MCF 10A (cell line): ENCODE data around the gene TNPO3. TPM values are rescaled to one million over a fixed set of nuclear protein-coding genes. Genes with fewer than 3 reads are reported as not detected.
A peak's percentile ranks its signal among the peaks of the same experiment; 100 is the strongest.

Source experiments
- Bru-seq: library from RNA; stranded (reverse); fragments of 400-500 nt; gene quantifications from one replicate; lab custom pipeline; 2021; lab: Mats Ljungman, UMichigan
- BruChase-seq, 2 experiments: library from RNA; stranded (reverse); fragments of 400-500 nt; gene quantifications; one replicate each; lab custom pipeline; 2021; lab: Mats Ljungman, UMichigan
- BruUV-seq: library from RNA; stranded (reverse); fragments of 400-500 nt; replicated peaks from 2 replicates; lab custom pipeline; 2021; lab: Mats Ljungman, UMichigan
- CTCF ChIA-PET: fragments of 300-600 bp; sonication (Branson Sonifier 250); formaldehyde crosslinking; extraction: SDS; loops from one replicate; lab custom pipeline; 2021; ENCODE audit warnings: antibody characterized with exemption, inconsistent platforms; lab: Yijun Ruan, JAX
- POLR2A ChIA-PET: fragments of 300-600, 350-650 bp; sonication (Branson Sonifier 250); formaldehyde crosslinking; extraction: SDS; loops from one replicate; lab custom pipeline; 2020; ENCODE audit warnings: antibody characterized with exemption, inconsistent platforms; lab: Yijun Ruan, JAX
- DNase-seq: peaks from one replicate; pipeline ENCODE4 v3.0.0-alpha.2; 2018; ENCODE audit not compliant: unreplicated experiment
- H3K27ac Mint-ChIP-seq: one replicate; pipeline ENCODE4 v1.8.0; 2022; ENCODE audit warnings: mild to moderate bottlenecking, low read depth, mixed read lengths; ENCODE audit not compliant: unreplicated experiment
- H3K27me3 Mint-ChIP-seq: one replicate; pipeline ENCODE4 v1.8.0; 2022; ENCODE audit warnings: mixed read lengths; ENCODE audit not compliant: insufficient read depth, unreplicated experiment
- H3K36me3 Mint-ChIP-seq: one replicate; pipeline ENCODE4 v1.8.0; 2022; ENCODE audit warnings: mild to moderate bottlenecking, moderate library complexity, mixed read lengths; ENCODE audit not compliant: insufficient read depth, unreplicated experiment
- H3K4me1 Mint-ChIP-seq: one replicate; pipeline ENCODE4 v1.8.0; 2022; ENCODE audit warnings: mixed read lengths; ENCODE audit not compliant: insufficient read depth, unreplicated experiment
- H3K4me3 Mint-ChIP-seq: one replicate; pipeline ENCODE4 v1.8.0; 2022; ENCODE audit warnings: mild to moderate bottlenecking, moderate library complexity, mixed read lengths; ENCODE audit not compliant: unreplicated experiment
- H3K9me3 Mint-ChIP-seq: one replicate; pipeline ENCODE4 v1.8.0; 2022; ENCODE audit warnings: mixed read lengths; ENCODE audit not compliant: unreplicated experiment
- intact Hi-C: fragments of 100-400 bp; cut with micrococcal nuclease; formaldehyde crosslinking; loops from 2 replicates; pipeline ENCODE4 v1.14.1; 2022
- long read RNA-seq: library from polyadenylated mRNA; stranded (forward); transcript quantifications from one replicate; pipeline ENCODE4 v2.0.0, GENCODE V29; 2022
- total RNA-seq: library from RNA; stranded (reverse); gene quantifications from 2 replicates; pipeline ENCODE4 v1.2.3, GENCODE V29; 2022
- TF ChIP-seq, protein P1 (sequence below): fragments of 200-600 bp; IDR thresholded peaks from one replicate; pipeline ENCODE4 v1.8.0; 2022; ENCODE audit warnings: antibody characterized with exemption, mild to moderate bottlenecking; ENCODE audit not compliant: unreplicated experiment

Gene TNPO3
- total RNA-seq (42.3 and 44.2 TPM in 2 replicates), Bru-seq, nascent RNA (percentile 84 among the genes with signal in this experiment), BruChase-seq, experiment 1, labeled RNA remaining after a 6-hour chase (percentile 84 among the genes with signal in this experiment), BruChase-seq, experiment 2, labeled RNA remaining after a 2-hour chase (percentile 81 among the genes with signal in this experiment)
- long read RNA-seq, full-length matches to known transcripts: 30 of 51 reads
- long read RNA-seq, partial matches to known transcripts: 2 of 51 reads
- long read RNA-seq, other reads (novel, unspliced or antisense): 19 of 51 reads

DNA sequence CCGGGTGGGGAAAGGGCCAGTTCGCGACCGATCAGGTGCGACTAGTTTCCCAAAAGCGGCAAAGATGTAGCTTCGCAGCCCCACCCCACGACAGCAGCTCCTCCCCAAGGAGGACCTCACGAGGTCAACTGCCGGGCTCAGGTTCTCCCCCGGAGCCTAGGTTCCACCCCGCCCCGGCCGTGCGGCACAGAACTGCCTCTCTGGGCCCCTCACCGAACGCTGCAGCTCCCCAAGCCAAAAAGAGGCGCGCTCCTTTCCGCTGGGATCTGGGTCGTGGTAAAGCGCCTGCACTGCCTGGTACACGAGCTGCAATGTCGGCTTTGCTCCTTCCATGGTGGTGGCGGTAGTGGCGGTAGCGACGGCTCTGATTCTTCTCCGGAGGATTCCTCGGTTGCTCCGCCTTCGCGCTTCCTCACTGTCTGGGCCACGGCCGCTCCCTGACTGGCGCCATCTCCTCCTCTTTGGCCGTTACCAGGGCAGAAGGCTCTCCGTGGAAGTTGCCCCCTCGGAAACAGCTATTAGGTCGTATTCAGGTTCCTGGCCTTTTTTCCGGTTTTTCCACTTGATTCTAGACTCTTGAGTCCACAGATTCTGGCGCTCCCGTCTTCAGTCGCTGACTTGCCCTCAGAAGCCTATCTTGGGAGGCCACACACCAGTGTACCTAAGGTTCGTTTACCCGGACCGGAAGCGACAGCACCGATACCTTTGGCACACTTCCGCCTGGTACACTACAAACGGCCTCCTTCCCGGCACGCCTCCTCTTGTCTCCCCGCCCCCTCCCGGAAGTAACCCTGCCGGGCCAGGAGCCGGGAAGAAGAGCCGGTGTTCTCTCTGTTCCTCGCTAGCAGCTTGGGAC is at the start of gene TNPO3:
Gene TNPO3 (minus strand): TSS at position 674 of the 856 bp plus-strand sequence. CDS start 341 bp downstream, at position 333.
- TF ChIP-seq, protein P1, sequence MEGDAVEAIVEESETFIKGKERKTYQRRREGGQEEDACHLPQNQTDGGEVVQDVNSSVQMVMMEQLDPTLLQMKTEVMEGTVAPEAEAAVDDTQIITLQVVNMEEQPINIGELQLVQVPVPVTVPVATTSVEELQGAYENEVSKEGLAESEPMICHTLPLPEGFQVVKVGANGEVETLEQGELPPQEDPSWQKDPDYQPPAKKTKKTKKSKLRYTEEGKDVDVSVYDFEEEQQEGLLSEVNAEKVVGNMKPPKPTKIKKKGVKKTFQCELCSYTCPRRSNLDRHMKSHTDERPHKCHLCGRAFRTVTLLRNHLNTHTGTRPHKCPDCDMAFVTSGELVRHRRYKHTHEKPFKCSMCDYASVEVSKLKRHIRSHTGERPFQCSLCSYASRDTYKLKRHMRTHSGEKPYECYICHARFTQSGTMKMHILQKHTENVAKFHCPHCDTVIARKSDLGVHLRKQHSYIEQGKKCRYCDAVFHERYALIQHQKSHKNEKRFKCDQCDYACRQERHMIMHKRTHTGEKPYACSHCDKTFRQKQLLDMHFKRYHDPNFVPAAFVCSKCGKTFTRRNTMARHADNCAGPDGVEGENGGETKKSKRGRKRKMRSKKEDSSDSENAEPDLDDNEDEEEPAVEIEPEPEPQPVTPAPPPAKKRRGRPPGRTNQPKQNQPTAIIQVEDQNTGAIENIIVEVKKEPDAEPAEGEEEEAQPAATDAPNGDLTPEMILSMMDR: no peak
- peaks cover 13% of the 10 kb centered on the region for H3K27me3 Mint-ChIP-seq
- H3K9me3 Mint-ChIP-seq: no peaks in the 10 kb centered on the region
- peak; percentile 94 for DNase-seq
- peaks cover 2% of the 10 kb centered on the region for H3K4me1 Mint-ChIP-seq
- peak within 1 kb of the TSS; percentile 97 for H3K4me3 Mint-ChIP-seq
- intact Hi-C loops: no loop called here
- H3K36me3 Mint-ChIP-seq: peaks cover 2% of the 10 kb centered on the region
- BruUV-seq: TSS peak; percentile 59
- POLR2A ChIA-PET: interaction anchor here (0.5 to 3.1 kb wide), 49 partner anchors 10 to 1374 kb away, joined by 3 to 33 read pairs (median 4); partner anchors contain the start of genes AHCYL2 and ATP6V1F
- peak within 1 kb of the TSS; percentile 100 for H3K27ac Mint-ChIP-seq
- CTCF ChIA-PET: interaction anchor here (0.6 to 2.8 kb wide), 7 partner anchors 10 to 647 kb away, joined by 3 to 15 read pairs (median 3); no protein-coding TSS in a partner anchor

DNA sequence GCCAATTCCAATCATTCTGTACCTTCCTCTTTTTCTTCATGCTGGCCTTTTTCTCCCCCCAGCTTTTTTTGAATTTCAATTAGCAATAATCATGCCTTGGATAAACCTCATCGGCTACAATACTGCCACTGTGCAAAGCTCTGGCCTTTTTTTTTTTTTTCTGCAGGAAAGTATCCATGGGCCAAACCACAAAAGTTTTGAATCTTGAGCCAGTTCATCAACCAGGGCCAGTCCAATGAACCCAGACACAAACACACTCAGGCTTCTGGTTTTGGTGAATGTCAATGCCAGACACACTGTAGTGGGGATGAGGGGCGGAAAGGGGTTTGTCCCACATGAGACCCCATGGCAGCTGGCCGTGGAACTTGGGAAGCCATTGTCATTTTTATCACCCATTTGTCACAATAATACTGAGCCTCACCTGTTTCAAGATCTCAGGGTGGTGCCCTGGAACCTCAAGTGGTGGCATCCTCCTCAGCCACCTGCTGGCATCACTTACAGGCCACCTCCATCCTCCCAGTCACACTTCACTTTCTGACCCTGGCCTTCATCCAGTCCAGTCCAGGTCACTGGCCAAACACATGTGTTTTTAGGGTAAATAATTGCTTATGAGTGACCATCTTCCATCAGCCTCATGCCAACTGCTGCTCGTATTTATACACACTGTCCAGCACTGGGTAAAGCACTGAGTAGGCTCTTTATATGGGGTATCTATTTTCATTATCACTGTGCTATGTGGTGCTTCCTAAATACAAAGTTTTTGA is 48.8 kb upstream of the TNPO3 start:
- no peaks in the 10 kb centered on the region for H3K4me1 Mint-ChIP-seq
- H3K4me3 Mint-ChIP-seq: no peak overlapping the region
- CTCF ChIA-PET: interaction anchor here (1.2 to 3.0 kb wide), 2 partner anchors 13 to 60 kb away, joined by 3 to 25 read pairs; no protein-coding TSS in a partner anchor
- TF ChIP-seq, protein P1: no peak
- BruUV-seq: no TSS peak
- H3K27me3 Mint-ChIP-seq: no peaks in the 10 kb centered on the region
- H3K27ac Mint-ChIP-seq: no peak overlapping the region
- H3K36me3 Mint-ChIP-seq: no peaks in the 10 kb centered on the region
- intact Hi-C loops: no loop called here
- no peak for DNase-seq
- H3K9me3 Mint-ChIP-seq: no peaks in the 10 kb centered on the region
- POLR2A ChIA-PET: interaction anchor here (0.7 kb wide), 1 partner anchor 14 kb away, joined by 3 read pairs; no protein-coding TSS in a partner anchor

DNA sequence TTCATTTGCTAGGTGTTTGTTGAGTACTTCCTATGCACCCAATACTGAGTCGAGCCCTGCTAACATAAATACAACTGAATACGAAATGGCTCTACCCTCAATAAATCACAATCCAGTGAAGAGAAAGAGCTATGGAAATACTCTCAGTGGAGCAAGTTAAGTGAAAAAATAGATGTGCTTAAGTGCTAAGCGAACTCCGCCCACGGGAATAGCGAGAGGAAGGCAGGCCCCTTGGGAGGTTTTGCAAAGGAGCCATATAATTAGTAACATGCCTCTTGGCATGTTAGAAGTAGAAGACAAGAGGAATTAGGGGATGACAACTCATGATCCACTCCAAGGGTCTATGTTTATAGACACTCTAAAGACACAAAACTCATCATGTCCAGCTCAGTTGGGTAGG is 46.8 kb upstream of the TNPO3 start:
- Mint-ChIP-seq H3K4me1 (no peaks in the 10 kb centered on the region), H3K27ac (no peak overlapping the region), H3K9me3 (no peaks in the 10 kb centered on the region), H3K36me3 (no peaks in the 10 kb centered on the region), H3K27me3 (no peaks in the 10 kb centered on the region), H3K4me3 (no peak overlapping the region)
- no peak for DNase-seq
- BruUV-seq: no TSS peak
- ChIA-PET POLR2A (no interaction called here), CTCF (interaction anchor here (3.0 kb wide), 1 partner anchor 11 kb away, joined by 25 read pairs; no protein-coding TSS in a partner anchor)
- intact Hi-C loops: no loop called here
- TF ChIP-seq, protein P1: no peak
